Ascending aorta (tissue), 2 donors: ENCODE results near the gene USP34. TPM values are rescaled to one million over a fixed set of nuclear protein-coding genes. Genes with fewer than 3 reads are reported as not detected.

Experiments
- DNase-seq, 2 donors: peaks; one replicate each; pipeline ENCODE4 v3.0.0-alpha.2; 2019; ENCODE audit warnings: low spot score in 2 of 2
- H3K27ac ChIP-seq, 2 donors: fragments of 200-600 bp; sonication (generic); one replicate each; pipeline ENCODE4 v1.5.1; 2016 to 2017; ENCODE audit warnings: mild to moderate bottlenecking in 1 of 2
- H3K27me3 ChIP-seq: fragments of 200-600 bp; sonication (generic); one replicate; pipeline ENCODE4 v1.5.1; 2017
- H3K36me3 ChIP-seq, 2 donors: fragments of 200-600 bp; sonication (generic); one replicate each; pipeline ENCODE4 v1.5.1; 2016
- H3K4me1 ChIP-seq, 2 donors: fragments of 200-600 bp; sonication (generic); one replicate each; pipeline ENCODE4 v1.5.1; 2016 to 2017; ENCODE audit warnings: mild to moderate bottlenecking in 1 of 2
- H3K4me3 ChIP-seq, 2 donors: fragments of 200-600 bp; sonication (generic); one replicate each; pipeline ENCODE4 v1.5.1; 2016 to 2017; ENCODE audit warnings: mild to moderate bottlenecking in 1 of 2
- H3K9me3 ChIP-seq, 2 donors: fragments of 200-600 bp; sonication (generic); one replicate each; pipeline ENCODE4 v1.5.1; 2016
- CTCF ChIP-seq, 3 experiments: fragments of 200-600 bp in 2 of 3; fragments of 450-650 bp in 1 of 3; sonication (generic) in 2 of 3; IDR thresholded peaks; one replicate each; pipeline ENCODE4 v1.5.1; 2016 to 2019; ENCODE audit warnings: antibody characterized with exemption in 3 of 3, mild to moderate bottlenecking in 1 of 3, moderate library complexity in 1 of 3
- intact Hi-C: fragments of 100-400 bp; cut with DNase I; formaldehyde crosslinking; loops from one replicate; pipeline ENCODE4 v1.15.1; 2023
- total RNA-seq: library from RNA; depleted of rRNA; stranded (reverse); fragments of >200 nt; gene quantifications from one replicate; pipeline ENCODE4 v1.1.0, GENCODE V29; 2016

Gene USP34
- total RNA-seq, 1 donor from 2014 or later = 59.3 TPM

DNA sequence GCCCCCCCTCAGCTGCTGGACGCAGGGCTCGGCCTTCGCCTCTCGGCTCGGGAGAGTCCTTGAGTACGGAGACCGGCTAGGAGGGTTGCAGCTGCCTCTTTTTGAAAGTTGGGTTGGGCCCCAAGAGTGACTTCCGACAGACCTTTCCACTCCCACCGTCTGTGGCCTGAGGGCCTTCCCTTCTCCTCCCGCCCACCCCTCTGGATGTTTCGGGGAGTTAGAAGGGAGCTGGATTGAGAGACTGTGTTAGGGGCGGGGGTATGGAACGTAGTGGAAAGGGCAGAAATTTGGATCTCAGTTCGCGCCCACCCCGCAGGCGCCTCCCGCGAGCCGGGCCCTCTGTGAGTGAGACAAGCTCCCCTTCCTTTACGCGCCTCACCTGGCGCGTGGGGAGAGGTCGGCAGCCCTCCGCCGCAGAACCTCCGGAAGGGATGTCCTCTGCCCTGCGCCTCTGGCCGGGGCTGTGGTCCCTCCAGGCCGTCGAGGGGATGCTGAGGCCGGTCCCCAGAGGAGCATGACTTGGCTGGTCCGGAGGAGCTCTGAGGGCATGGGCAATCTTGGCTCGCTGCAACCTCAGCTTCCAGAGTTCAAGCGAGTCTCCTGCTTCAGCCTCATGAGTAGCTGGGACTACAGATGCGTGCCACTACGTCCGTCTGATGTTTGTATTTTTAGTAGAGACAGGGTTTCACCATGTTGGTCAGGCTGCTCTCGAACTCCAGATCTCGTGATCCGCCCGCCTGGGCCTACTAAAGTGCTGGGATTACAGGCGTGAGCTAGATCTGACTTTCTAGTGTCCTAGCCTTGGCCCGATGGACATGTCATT is 292.9 kb downstream of the USP34 start:
- peak in 1 of 2 donors; percentile 66 for DNase-seq
- TF ChIP-seq CTCF (IDR thresholded peaks at IDR 0.05) = no peak
- Histone ChIP-seq H3K9me3 (no peaks in the 10 kb centered on the region), H3K27me3 (no peaks in the 10 kb centered on the region), H3K27ac (peak overlapping the region; percentile 98 to 99), H3K4me3 (peak overlapping the region; percentile 79 to 90), H3K36me3 (peaks cover 4 to 19% of the 10 kb centered on the region in 2 donors), H3K4me1 (peaks cover 13 to 41% of the 10 kb centered on the region in 2 donors)
- intact Hi-C loops = loop anchor here (1.0 to 10.0 kb wide), 8 partner anchors 33 to 1327 kb away; partner anchors contain the start of genes B3GNT2, REL, SANBR and TMEM17

- Histone ChIP-seq H3K27ac (peak overlapping the region; percentile 98 to 99), H3K4me3 (peak overlapping the region; percentile 79 to 90), H3K36me3 (peaks cover 0 to 12% of the 10 kb centered on the region in 2 donors), H3K4me1 (peaks cover 12 to 40% of the 10 kb centered on the region in 2 donors), H3K9me3 (no peaks in the 10 kb centered on the region), H3K27me3 (no peaks in the 10 kb centered on the region)
- intact Hi-C loops = loop anchor here (1.0 to 10.0 kb wide), 8 partner anchors 32 to 1328 kb away; partner anchors contain the start of genes B3GNT2, REL, SANBR and TMEM17
- peak; percentile 2 to 12 (median 7) for TF ChIP-seq CTCF (IDR thresholded peaks at IDR 0.05)
- peak; percentile 76 to 96 for DNase-seq
These were observed 293.8 kb downstream of the USP34 start for GRCh38 chr2:61176755-61177726.

DNA sequence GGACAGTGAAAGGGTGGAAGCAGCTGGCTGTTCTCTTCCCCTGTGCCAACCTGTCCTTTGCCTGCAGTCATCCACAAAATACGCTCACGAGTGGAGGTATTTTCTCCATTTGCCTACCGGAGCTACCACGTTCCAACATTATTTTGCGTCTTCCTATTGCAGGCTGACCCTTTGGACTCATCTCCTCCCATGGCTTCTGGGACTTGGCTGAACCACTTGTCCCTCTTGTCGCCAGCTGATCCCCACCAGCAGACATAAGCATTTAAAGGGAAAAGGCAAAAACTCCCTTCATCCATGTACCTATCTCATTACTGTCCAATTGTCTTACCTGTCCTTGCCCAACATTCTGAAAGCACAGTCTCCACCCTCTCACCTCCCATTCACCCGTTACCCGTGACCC is 295.9 kb downstream of the USP34 start:
- Histone ChIP-seq H3K4me3 (no peak overlapping the region), H3K27me3 (no peaks in the 10 kb centered on the region), H3K27ac (no peak overlapping the region), H3K4me1 (peaks cover 0 to 21% of the 10 kb centered on the region in 2 donors), H3K36me3 (no peaks in the 10 kb centered on the region), H3K9me3 (no peaks in the 10 kb centered on the region)
- intact Hi-C loops = loop anchor here (10.0 kb wide), 3 partner anchors 110 to 1330 kb away; partner anchors contain the start of genes B3GNT2, SANBR and TMEM17
- no peak for DNase-seq
- no peak for TF ChIP-seq CTCF (IDR thresholded peaks at IDR 0.05)

GRCh38 chr2:61173116-61173515 is 297.8 kb downstream of the USP34 start:
- TF ChIP-seq CTCF (IDR thresholded peaks at IDR 0.05) = no peak

DNA sequence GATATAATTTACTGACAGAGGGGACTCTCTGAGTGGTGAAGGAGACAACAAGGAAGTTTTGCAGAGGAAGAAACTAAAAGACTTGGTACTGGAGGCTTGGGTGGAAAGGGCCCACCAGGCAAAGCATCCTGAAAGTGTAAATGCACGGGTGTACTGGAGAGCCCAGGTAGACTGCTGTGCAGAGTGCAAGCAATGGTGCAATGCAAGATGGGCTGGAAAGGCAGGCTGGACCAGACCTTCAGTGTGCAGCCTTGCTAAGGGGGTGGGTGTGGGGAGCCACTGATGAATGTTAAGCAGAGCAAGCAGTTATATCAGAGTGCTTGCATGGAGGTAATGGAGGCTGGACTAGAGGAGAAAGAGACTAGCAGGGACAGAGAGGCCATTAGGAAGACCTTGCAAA is 298.2 kb downstream of the USP34 start:
- Histone ChIP-seq H3K9me3 (no peaks in the 10 kb centered on the region), H3K36me3 (no peaks in the 10 kb centered on the region), H3K4me1 (peaks cover 0 to 2% of the 10 kb centered on the region in 2 donors), H3K4me3 (no peak overlapping the region), H3K27ac (no peak overlapping the region), H3K27me3 (no peaks in the 10 kb centered on the region)
- no peak for TF ChIP-seq CTCF (IDR thresholded peaks at IDR 0.05)
- no peak for DNase-seq
- intact Hi-C loops = loop anchor here (10.0 kb wide), 3 partner anchors 108 to 1332 kb away; partner anchors contain the start of genes B3GNT2, SANBR and TMEM17

More at GRCh38 chr2:61173116-61173515, 297.8 kb downstream of the USP34 start:
- Histone ChIP-seq H3K27ac (no peak overlapping the region), H3K4me1 (peaks cover 0 to 2% of the 10 kb centered on the region in 2 donors), H3K27me3 (no peaks in the 10 kb centered on the region), H3K36me3 (no peaks in the 10 kb centered on the region), H3K9me3 (no peaks in the 10 kb centered on the region), H3K4me3 (no peak overlapping the region)
- intact Hi-C loops = loop anchor here (10.0 kb wide), 3 partner anchors 108 to 1332 kb away; partner anchors contain the start of genes B3GNT2, SANBR and TMEM17
- DNase-seq = no peak
